Measurements from ENCODE around the gene FAM222A.

FAM222A gene

GRCh38 chr12:109713187-109714070, at the start of gene FAM222A:
Gene FAM222A, plus strand, starts transcription at chr12:109713825. Its CDS starts 30,322 bp downstream, at chr12:109744147.
- DNase-seq (ENCODE audit: low spot score) = peak; percentile 99

GRCh38 chr12:109664402-109664801, 49.2 kb upstream of the FAM222A start:
- no peak for DNase-seq (ENCODE audit: low spot score)

- no peak for DNase-seq (ENCODE audit: low spot score)
These were observed 47.6 kb upstream of the FAM222A start for GRCh38 chr12:109666068-109666467.

GRCh38 chr12:109670731-109671130, 42.9 kb upstream of the FAM222A start:
- DNase-seq (ENCODE audit: low spot score) = no peak

DNA sequence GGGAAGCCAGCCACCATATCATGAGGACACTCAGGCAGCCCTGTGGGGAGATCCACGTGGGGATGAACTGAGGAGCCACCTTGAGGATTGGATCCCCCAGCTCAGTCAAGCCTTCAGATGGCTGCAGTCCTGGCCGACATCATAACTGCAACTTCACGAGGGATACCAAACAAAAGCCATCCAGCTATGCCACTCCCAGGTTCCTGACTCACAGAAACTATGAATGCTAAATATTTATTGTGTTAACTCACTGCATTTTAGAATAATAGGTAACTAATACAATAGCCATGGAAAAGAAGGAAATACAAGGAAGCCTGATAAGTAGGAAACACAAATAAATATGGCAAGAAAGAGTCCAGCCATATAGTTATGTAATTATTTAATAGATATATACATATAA, 42.1 kb upstream of the FAM222A start:
- DNase-seq (ENCODE audit: low spot score) = no peak

DNA sequence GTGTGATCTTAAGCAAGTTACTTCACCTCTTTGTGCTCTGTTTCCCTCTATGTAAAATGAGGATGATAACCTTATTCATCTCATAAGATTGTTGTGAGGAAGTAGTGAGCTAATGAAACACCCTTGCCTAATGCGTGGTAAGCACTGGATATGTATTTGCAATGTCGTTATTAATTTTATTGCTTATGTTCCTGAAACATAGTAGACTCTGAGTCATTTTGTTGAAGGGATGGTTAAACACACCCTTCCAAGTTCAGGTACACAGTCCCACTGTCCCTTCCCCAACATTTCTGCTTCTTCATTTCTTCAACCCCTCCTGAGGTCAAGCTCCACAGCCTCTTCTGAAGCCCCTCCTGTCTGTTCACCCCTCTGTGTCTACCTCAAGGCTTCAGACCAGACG, 40.2 kb upstream of the FAM222A start:
- DNase-seq (ENCODE audit: low spot score) = no peak

DNA sequence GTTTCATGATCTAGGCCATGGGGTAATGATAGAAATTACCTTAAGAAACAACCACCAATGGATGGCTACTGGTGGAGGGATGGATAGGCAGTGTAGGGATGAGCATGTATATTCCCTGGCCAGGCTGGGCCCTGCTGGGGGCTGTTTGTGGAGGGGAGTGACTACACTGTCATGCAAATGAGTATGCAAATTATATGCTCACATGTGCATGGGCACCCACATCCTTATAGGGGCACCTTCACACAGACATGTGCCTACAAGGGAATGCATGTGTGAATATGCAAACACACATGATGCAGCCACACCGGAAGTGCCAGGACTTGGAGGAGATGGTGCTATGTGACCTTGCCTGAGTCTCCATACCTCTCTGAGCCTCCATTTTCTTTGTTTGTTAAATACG, 39.7 kb upstream of the FAM222A start:
- no peak for DNase-seq (ENCODE audit: low spot score)

DNA sequence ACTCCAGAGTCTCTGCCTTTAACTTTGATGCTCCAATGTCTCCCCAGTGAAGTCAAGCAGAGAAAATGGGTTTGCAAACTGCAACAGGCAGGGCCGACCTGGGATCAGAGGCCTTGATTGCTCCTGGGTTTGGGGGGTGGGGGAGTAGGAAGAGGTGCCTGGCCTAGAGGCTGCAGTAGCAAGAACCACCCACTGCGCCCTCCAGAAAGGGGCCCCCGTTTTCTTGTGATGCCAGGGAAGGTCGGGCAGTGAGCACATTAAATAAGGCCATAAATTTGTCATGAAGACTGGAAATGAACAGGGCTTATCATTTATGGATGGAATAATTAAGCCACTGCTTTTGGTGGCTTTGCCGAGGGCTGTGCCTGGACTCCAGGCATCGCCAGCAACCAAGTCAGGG, 38.2 kb upstream of the FAM222A start:
- no peak for DNase-seq (ENCODE audit: low spot score)

GRCh38 chr12:109677279-109677691, 36.3 kb upstream of the FAM222A start:
- no peak for DNase-seq (ENCODE audit: low spot score)

- no peak for DNase-seq (ENCODE audit: low spot score)
These were observed 34.9 kb upstream of the FAM222A start for GRCh38 chr12:109678719-109679118.

- no peak for DNase-seq (ENCODE audit: low spot score)
These were observed 33.9 kb upstream of the FAM222A start for GRCh38 chr12:109679501-109680263.

- DNase-seq (ENCODE audit: low spot score) = no peak
These were observed 33.2 kb upstream of the FAM222A start for GRCh38 chr12:109680264-109681005.

- DNase-seq (ENCODE audit: low spot score) = no peak
These were observed 31.5 kb upstream of the FAM222A start for GRCh38 chr12:109681986-109682707.

DNA sequence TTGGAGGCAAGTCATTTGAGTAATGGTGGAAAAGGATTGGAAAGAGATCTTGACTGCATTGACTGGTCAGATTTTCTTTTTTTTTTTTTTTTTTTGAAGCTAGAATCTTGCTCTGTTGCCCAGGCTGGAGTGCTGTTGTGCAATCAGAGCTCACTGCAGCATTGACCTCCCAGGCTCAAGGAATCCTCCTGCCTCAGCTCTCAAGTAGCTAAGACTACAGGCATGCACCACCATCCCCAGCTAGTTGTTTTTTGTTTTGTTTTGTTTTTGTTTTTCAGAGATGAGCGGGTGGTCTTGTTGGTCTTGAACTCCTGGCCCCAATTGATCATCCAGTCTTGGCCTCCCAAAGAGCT, 30.9 kb upstream of the FAM222A start:
- DNase-seq (ENCODE audit: low spot score) = no peak

DNA sequence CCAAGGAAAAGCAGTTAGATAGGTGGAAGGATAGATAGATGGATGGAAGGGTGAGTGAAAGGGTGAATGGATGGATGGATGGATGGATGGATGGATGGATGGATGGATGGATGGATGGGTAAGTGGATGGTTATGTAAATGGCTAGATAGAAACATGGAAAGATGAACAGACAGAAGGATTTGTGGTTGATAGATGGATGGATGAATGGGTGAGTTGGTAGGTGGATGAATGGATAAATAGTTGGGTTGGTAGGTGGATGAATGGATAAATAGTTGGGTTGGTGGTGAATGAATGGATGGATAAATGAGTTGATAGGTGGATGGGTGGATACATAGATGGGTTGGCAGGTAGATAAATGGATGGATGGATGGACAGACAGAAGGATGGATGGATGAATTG, 30.3 kb upstream of the FAM222A start:
- DNase-seq (ENCODE audit: low spot score) = no peak

DNA sequence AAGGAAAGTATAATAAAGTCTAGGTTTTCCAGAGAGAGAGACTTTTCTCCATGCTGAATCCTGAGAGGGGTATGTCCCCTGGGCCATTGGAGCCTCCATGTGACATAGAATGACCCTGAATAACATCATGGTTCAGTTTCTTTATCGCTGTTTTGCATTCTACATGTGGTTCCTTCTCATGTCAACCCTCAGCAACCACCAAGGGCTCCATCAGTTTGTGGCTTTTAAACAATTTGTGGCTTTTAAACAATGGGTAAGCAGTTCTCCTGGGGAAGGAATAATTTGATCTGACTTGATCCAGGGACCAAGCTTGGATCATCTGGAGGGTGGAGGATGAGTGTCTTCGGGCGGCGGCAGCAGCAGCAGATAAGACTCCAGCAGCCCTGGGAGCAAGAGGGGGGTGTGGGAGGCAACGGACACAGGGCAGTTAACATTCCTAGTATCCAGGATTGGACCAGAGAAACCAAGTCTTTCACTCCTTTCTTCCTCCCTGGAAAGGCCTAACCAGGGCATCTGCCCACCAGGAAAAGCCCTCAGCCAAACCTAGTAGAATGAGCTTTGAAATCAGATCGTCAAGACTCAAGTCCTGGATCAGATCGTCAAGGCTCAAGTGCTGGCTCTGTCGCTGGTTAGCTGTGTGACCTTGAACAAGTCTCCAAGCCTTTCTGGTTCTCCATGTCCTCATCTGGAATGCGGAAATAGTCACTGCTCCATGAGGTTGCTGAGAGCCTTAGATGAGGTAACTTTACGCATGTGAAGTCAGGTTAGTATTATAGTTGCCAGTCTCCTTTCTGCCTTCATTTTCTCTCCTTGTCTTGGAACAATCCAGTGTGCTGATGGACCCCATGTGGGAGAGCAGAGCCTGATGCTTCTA, 27.8 kb upstream of the FAM222A start:
- no peak for DNase-seq (ENCODE audit: low spot score)

DNA sequence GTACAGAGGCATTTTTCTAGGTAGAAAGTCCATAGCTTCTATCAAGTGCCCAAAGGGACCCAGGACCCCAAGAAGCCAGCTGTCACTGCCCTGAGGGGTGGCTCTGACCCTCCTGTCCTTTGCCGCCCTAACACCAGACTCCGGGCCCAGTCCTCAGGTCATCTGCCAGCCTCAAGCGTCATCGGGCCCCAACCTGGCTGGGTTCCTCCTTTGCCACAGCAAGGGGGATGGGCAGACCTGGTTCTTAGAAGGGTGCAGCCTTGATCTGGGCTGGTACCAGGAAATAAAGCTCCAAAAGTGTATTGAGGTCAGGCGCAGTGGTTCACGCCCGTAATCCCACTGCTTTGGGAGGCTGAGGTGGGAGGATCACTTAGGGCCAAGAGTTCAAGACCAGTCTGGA, 27.1 kb upstream of the FAM222A start:
- no peak for DNase-seq (ENCODE audit: low spot score)

DNA sequence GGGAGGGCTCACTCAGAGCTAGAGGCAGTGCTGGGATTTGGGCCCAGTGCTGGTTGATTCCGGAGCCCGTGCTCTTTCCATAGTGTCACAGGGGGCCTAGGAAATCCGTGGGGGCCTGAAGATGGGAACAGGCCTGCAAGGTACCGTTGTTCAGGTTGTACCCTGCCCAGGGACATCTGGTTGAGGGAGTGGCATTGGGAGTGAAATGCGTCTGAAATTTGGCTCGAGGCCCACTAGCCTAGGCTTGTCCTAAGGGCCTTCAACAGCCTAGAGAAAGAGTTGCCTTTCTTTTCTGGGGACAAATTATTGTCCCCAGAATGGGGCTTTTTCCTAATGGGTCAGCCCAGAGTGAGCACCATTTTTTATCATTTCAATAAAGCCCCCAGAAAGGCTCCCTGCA, 26.4 kb upstream of the FAM222A start:
- no peak for DNase-seq (ENCODE audit: low spot score)

- no peak for DNase-seq (ENCODE audit: low spot score)
These were observed 24.2 kb upstream of the FAM222A start for GRCh38 chr12:109689426-109689825.

- no peak for DNase-seq (ENCODE audit: low spot score)
These were observed 20.5 kb upstream of the FAM222A start for GRCh38 chr12:109693160-109693559.

Data from AG20443 (cell line).